Mesendoderm (in vitro differentiated cells): Measurements from ENCODE around the gene CRELD1.

Experiments used
- DNase-seq: peaks from one replicate; pipeline ENCODE4 v3.0.0; 2013
- H2AK5ac ChIP-seq: 2 replicates; pipeline ENCODE4 v1.6.1; 2013; ENCODE audit warnings: low read length, inconsistent platforms
- H2BK120ac ChIP-seq: 2 replicates; pipeline ENCODE4 v1.6.1; 2013; ENCODE audit warnings: low read depth, mild to moderate bottlenecking, low read length, moderate library complexity, mixed read lengths
- H2BK15ac ChIP-seq: replicated peaks from 2 replicates; pipeline ENCODE4 v1.6.1; 2013; ENCODE audit warnings: low read depth, mild to moderate bottlenecking, moderate library complexity
- H2BK5ac ChIP-seq: 2 replicates; pipeline ENCODE4 v1.6.1; 2013; ENCODE audit warnings: low read length, inconsistent platforms
- H3K18ac ChIP-seq: 2 replicates; pipeline ENCODE4 v1.6.1; 2013; ENCODE audit warnings: mild to moderate bottlenecking, low read length, mixed read lengths
- H3K23ac ChIP-seq: one replicate; pipeline ENCODE4 v1.6.1; 2013; ENCODE audit warnings: low read length
- H3K27ac ChIP-seq: 2 replicates; pipeline ENCODE4 v1.5.1; 2013; ENCODE audit warnings: low read depth, mild to moderate bottlenecking, inconsistent platforms, low read length, moderate library complexity
- H3K27me3 ChIP-seq: 2 replicates; pipeline ENCODE4 v1.6.1; 2013; ENCODE audit warnings: low read length, control low read depth, mild to moderate bottlenecking, inconsistent platforms; ENCODE audit not compliant: insufficient read depth, poor library complexity
- H3K36me3 ChIP-seq: 2 replicates; pipeline ENCODE4 v1.6.1; 2013; ENCODE audit warnings: low read length, inconsistent platforms; ENCODE audit not compliant: control insufficient read depth, insufficient read depth
- H3K4ac ChIP-seq: one replicate; pipeline ENCODE4 v1.6.1; 2013; ENCODE audit warnings: low read depth, mild to moderate bottlenecking, low read length, moderate library complexity
- H3K4me1 ChIP-seq: 2 replicates; pipeline ENCODE4 v1.6.1; 2013; ENCODE audit warnings: low read depth, low read length, inconsistent platforms; ENCODE audit not compliant: control insufficient read depth
- H3K4me2 ChIP-seq: 2 replicates; pipeline ENCODE4 v1.6.1; 2013; ENCODE audit warnings: low read length
- H3K4me3 ChIP-seq: 2 replicates; pipeline ENCODE4 v1.5.1; 2013; ENCODE audit warnings: mild to moderate bottlenecking, low read length
- H3K56ac ChIP-seq: one replicate; pipeline ENCODE4 v1.6.1; 2013; ENCODE audit warnings: low read length
- H3K79me1 ChIP-seq: 2 replicates; pipeline ENCODE4 v1.6.1; 2013; ENCODE audit warnings: low read length, inconsistent platforms
- H3K79me2 ChIP-seq: 2 replicates; pipeline ENCODE4 v1.6.1; 2013; ENCODE audit warnings: mild to moderate bottlenecking, low read length; ENCODE audit not compliant: control insufficient read depth, insufficient read depth
- H3K9ac ChIP-seq: 2 replicates; pipeline ENCODE4 v1.6.1; 2013; ENCODE audit warnings: low read length, inconsistent platforms
- H4K5ac ChIP-seq: one replicate; pipeline ENCODE4 v1.6.1; 2013; ENCODE audit warnings: low read length
- H4K8ac ChIP-seq: one replicate; pipeline ENCODE4 v1.6.1; 2013; ENCODE audit warnings: low read depth, mild to moderate bottlenecking, control low read depth, low read length, moderate library complexity
- WGBS: extraction: QIAGEN DNeasy Blood & Tissue Kit; methylation state at CpG from one replicate; pipeline ENCODE4 v1.1.7; 2013; ENCODE audit warnings: low lambda C conversion rate, missing lambda C conversion rate; ENCODE audit not compliant: insufficient coverage; ENCODE audit errors: extremely low coverage; 5-methylcytosine and 5-hydroxymethylcytosine counted together

The CRELD1 gene

DNA sequence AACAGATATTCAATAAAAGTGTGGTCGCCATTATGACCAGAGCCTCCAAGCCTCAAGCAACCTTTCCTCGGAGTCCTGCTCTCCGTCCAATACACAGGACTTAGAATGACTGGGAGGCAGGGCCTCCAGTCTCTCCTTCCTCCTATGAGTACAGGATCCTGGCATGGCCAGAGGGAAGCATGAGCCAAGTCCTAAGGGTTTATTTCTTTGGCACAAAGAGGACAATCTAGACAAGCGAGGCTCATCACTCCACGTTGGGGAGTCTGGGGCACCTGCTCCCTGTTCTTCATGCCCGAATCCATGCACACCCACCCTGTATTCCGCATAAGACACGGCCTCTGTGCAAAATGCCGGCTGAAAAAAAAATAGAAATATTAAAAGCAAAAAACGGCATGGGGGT, 11.7 kb downstream of the CRELD1 start:
- WGBS: no CpG with 5 or more reads among the region's 10 CpGs
- H2AK5ac ChIP-seq: no peak overlapping the region
- H3K36me3 ChIP-seq: no peaks in the 10 kb centered on the region
- H3K23ac ChIP-seq: no peak overlapping the region
- H3K18ac ChIP-seq: no peak overlapping the region
- no peaks in the 10 kb centered on the region for H3K79me1 ChIP-seq
- no peak overlapping the region for H4K8ac ChIP-seq
- no peak overlapping the region for H3K27ac ChIP-seq
- H4K5ac ChIP-seq: no peak overlapping the region
- no peaks in the 10 kb centered on the region for H3K79me2 ChIP-seq
- no peak for DNase-seq
- no peak overlapping the region for H2BK120ac ChIP-seq
- no peak overlapping the region for H3K4me3 ChIP-seq
- no peak overlapping the region for H3K9ac ChIP-seq
- H3K4me1 ChIP-seq: no peaks in the 10 kb centered on the region
- H3K56ac ChIP-seq: no peak overlapping the region
- H3K27me3 ChIP-seq: no peaks in the 10 kb centered on the region
- H2BK15ac ChIP-seq: no peak overlapping the region
- H3K4me2 ChIP-seq: no peak overlapping the region
- no peak overlapping the region for H3K4ac ChIP-seq
- H2BK5ac ChIP-seq: no peak overlapping the region

DNA sequence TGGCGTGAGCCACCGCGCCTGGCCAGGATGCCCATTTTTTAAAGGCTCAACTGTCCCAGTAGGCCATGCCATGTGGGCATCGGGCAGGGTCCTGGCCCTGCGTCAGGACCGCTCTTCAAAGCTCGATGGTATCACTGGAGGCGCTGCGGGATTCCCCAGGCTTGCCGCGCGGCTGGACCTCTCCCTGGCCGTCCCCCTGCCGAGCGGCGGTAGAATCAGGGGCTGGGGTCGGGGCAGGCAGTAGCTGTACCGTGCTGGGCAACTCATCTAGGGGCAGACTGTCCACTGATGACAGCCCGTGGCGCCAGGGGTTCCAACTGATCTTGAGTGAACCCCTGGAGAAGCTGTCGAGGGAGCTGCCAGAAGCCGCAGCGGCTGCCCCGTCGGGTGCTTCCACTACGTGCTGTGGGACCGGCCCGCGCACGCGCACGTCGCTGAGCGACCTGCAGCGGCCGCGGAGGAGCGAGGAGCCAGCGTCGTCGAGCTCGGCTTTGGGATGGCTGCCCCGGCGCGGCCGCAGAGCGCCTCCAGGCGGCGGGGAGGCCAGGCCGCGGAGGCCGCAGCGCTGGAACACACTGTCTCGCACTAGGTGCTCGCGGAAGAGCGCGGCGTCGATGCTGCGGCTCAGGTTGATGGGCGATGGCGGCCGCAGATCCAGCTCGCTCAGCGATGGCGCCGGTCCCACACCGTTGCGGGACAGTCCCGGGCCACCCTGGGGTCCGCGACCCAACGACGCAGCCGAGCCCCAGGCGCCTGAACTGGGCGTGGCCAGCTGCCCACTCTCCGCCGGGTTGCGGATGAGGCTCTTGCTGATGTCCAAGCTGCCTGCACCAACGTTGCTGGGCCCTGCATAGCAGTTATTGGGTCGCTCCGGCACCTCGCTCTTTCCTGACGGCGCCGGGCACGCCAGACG, 12.7 kb downstream of the CRELD1 start:
- Histone ChIP-seq H4K8ac (no peak overlapping the region), H4K5ac (no peak overlapping the region), H3K27ac (peak overlapping the region; percentile 18), H3K18ac (peak overlapping the region; percentile 30), H3K79me2 (no peaks in the 10 kb centered on the region), H3K4me3 (peak overlapping the region; percentile 53), H3K4ac (no peak overlapping the region), H3K56ac (peak overlapping the region; percentile 90), H3K4me1 (no peaks in the 10 kb centered on the region), H3K27me3 (no peaks in the 10 kb centered on the region), H3K4me2 (peak overlapping the region; percentile 80), H2BK120ac (no peak overlapping the region), H3K23ac (peak overlapping the region; percentile 15), H3K36me3 (no peaks in the 10 kb centered on the region), H2BK5ac (no peak overlapping the region), H2AK5ac (no peak overlapping the region), H2BK15ac (no peak overlapping the region), H3K79me1 (no peaks in the 10 kb centered on the region), H3K9ac (peak overlapping the region; percentile 84)
- no CpG with 5 or more reads among the region's 90 CpGs for WGBS
- DNase-seq: peak; percentile 93

DNA sequence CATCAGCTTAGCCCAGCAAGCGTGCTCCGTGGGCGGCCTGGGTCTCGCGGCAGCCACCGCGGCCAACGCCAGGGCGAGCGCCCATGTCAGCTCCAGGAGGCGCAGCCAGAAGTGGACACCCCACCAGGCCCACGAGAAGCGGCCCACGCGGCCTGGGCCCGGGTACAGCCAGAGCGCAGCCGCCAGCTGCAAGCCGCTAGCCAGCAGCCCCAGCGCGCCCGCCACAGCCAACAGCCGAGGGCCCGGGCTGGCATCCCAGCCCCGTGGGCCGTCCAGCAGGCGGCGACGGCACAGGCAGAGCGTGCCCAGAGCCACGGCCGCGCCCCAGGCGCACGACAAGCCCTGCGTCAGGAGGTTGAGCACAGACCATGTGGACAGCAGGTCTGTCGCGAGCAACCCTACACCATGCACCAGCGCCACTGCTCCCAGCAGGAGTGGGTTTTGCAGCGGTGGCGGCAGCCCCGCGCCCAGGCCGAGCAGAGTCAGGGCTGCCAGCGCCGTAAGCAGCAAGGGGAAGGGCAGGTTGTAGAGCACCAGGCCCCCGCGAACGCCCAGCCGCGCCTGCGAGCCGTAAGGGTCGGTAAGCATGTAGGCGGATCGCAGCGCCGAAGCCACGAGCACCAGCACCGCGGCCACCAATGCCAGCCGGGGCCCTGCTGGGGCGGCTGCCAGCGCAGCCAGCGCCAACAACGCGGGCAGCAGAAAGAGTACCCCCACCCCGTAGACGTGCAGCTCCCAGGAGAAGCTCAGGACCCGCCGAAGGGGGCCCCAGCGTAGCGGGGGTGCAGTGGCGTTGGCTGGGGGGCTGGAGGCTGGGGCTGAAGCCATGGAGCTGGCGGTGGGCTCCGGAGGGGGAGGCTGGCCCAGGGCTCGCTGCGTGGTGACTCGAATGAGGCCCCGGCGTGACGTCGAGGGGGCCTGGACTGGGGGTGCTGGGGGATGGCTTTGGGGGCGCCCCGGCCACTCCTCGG, 13.7 kb downstream of the CRELD1 start:
- Histone ChIP-seq H4K8ac (no peak overlapping the region), H3K27ac (no peak overlapping the region), H3K18ac (no peak overlapping the region), H3K4ac (no peak overlapping the region), H2BK15ac (no peak overlapping the region), H2AK5ac (no peak overlapping the region), H2BK5ac (no peak overlapping the region), H3K36me3 (no peaks in the 10 kb centered on the region), H2BK120ac (no peak overlapping the region), H3K79me1 (no peaks in the 10 kb centered on the region), H3K4me1 (no peaks in the 10 kb centered on the region), H3K79me2 (no peaks in the 10 kb centered on the region), H4K5ac (no peak overlapping the region), H3K56ac (peak overlapping the region; percentile 83), H3K4me2 (peak overlapping the region; percentile 47), H3K27me3 (no peaks in the 10 kb centered on the region), H3K9ac (peak overlapping the region; percentile 52), H3K23ac (peak overlapping the region; percentile 1), H3K4me3 (peak overlapping the region; percentile 1)
- no CpG with 5 or more reads among the region's 86 CpGs for WGBS
- DNase-seq: peak; percentile 88

DNA sequence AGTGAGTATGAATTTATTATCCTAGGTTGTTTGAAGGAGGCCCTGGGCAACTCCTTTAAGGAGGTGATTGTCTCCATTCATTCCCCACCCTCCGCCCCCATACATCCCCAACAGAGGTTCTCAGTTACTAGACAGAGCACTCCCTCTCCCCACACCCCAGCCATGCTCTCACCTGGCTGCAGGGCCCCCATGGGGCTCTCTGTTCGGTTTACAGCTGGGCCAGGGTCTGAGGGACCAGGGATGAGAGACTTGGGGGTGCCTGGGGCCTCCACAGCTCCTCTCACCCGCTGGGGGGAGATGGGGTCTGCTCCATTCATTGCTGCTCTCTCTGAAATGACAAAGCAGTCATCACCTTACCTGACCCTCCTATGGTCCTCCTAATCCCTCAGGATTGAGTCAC, 15.0 kb downstream of the CRELD1 start:
- H3K4me3 ChIP-seq: no peak overlapping the region
- no peak overlapping the region for H2BK120ac ChIP-seq
- no peak overlapping the region for H3K56ac ChIP-seq
- no peak overlapping the region for H2BK15ac ChIP-seq
- no CpG with 5 or more reads among the region's 3 CpGs for WGBS
- H3K9ac ChIP-seq: no peak overlapping the region
- H3K4me1 ChIP-seq: no peaks in the 10 kb centered on the region
- H3K79me2 ChIP-seq: no peaks in the 10 kb centered on the region
- no peak overlapping the region for H4K8ac ChIP-seq
- no peak overlapping the region for H3K23ac ChIP-seq
- no peak overlapping the region for H2AK5ac ChIP-seq
- no peak overlapping the region for H3K27ac ChIP-seq
- H3K4ac ChIP-seq: no peak overlapping the region
- no peak overlapping the region for H2BK5ac ChIP-seq
- no peak overlapping the region for H4K5ac ChIP-seq
- no peak overlapping the region for H3K4me2 ChIP-seq
- no peaks in the 10 kb centered on the region for H3K79me1 ChIP-seq
- no peaks in the 10 kb centered on the region for H3K27me3 ChIP-seq
- no peaks in the 10 kb centered on the region for H3K36me3 ChIP-seq
- no peak overlapping the region for H3K18ac ChIP-seq
- DNase-seq: no peak

DNA sequence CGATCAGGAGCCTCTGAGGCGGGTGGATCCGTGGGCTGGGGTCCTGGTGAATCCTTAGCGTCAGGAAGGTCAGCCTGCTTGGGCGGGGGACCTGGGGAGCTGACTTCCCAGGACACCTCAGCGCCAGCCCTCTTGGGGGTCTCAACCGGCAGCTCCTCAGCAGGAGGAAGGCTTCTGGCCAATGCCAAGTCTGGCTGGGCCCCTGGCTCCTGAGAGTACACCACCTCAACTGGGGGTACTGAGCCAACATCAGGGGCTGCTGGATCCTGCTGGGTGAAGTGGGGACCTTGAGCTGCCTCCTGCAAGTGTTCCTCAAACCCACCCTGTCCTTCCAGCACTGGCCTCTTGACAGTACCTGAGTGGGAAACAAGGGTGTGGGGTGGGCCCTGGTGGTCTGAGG, 15.5 kb downstream of the CRELD1 start:
- Histone ChIP-seq H2BK120ac (no peak overlapping the region), H3K4me1 (no peaks in the 10 kb centered on the region), H3K56ac (no peak overlapping the region), H3K27me3 (no peaks in the 10 kb centered on the region), H3K27ac (no peak overlapping the region), H3K79me1 (no peaks in the 10 kb centered on the region), H3K4me2 (no peak overlapping the region), H2BK15ac (no peak overlapping the region), H4K8ac (no peak overlapping the region), H3K4ac (no peak overlapping the region), H2BK5ac (no peak overlapping the region), H4K5ac (no peak overlapping the region), H3K4me3 (no peak overlapping the region), H3K36me3 (no peaks in the 10 kb centered on the region), H3K79me2 (no peaks in the 10 kb centered on the region), H3K9ac (no peak overlapping the region), H3K18ac (no peak overlapping the region), H2AK5ac (no peak overlapping the region), H3K23ac (no peak overlapping the region)
- DNase-seq: no peak
- no CpG with 5 or more reads among the region's 7 CpGs for WGBS
